ENCODE measurements around the gene PPIF. TPM values are rescaled to one million over a fixed set of nuclear protein-coding genes. Genes with fewer than 3 reads are reported as not detected.

Gene PPIF
- total and polyA plus RNA-seq, 10 donors = 29.2 to 99.3 (median 67.5) TPM

DNA sequence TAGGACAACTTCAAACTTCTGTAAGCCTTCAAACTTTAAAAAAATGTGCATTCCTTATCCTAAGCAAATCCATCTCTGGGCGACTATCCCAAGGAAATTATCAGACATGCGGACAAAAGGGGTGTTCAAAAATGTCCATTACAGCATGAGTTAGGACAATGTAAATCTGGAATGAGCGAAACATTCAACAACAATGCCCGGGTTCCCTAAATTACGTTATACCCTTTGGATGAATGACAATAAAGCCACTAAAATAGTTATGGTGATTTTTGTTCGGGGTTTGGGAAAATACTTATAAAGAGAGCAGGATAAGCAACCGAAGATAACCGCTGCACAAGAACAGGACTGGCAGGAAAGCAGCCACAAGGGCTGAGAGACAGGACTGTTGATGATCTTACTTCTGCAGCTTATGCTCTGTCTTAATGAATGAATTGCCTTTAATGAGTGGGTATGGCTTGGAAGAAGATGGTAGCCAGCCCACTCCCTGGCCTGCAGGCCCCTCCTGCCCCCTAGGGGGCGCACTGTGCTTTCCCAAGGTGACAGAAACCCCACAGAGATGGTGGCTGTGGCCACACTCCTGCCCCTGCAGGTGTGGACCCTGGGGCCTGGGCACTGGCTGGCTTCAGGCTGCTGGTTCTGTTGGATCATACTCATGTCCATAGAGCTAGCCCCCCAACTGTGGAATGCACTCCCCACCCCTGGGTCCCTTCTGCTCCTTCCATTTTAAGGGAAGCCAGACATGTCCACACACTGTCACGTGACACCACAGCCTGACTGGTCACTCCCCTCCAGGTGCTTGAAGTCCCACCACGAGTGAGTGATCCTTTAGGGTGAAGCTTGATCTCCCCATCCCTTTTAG is 53.1 kb downstream of the PPIF start:
- H3K27ac ChIP-seq = peak overlapping the region in 6 of 8 donors; percentile 15 to 92 (median 83)
- peaks cover 0 to 6% (median 0%) of the 10 kb centered on the region in 6 donors for H3K36me3 ChIP-seq
- H3K4me1 ChIP-seq = peaks cover 44 to 94% (median 69%) of the 10 kb centered on the region in 6 donors
- H3K9me3 ChIP-seq = no peaks in the 10 kb centered on the region
- 72 to 79% (median 78%) methylated on average over 10 to 11 of the region's 11 CpGs for WGBS, 5 donors
- peaks cover 0 to 5% (median 0%) of the 10 kb centered on the region in 7 donors for H3K27me3 ChIP-seq (replicated peaks in 1 of 7)
- DNase-seq = peak; percentile 85
- intact Hi-C loops (cut with DNase I; ENCODE audit: low total_unique reads) = no loop called here
- no peak overlapping the region for H3K4me3 ChIP-seq
- TF ChIP-seq, protein P1, sequence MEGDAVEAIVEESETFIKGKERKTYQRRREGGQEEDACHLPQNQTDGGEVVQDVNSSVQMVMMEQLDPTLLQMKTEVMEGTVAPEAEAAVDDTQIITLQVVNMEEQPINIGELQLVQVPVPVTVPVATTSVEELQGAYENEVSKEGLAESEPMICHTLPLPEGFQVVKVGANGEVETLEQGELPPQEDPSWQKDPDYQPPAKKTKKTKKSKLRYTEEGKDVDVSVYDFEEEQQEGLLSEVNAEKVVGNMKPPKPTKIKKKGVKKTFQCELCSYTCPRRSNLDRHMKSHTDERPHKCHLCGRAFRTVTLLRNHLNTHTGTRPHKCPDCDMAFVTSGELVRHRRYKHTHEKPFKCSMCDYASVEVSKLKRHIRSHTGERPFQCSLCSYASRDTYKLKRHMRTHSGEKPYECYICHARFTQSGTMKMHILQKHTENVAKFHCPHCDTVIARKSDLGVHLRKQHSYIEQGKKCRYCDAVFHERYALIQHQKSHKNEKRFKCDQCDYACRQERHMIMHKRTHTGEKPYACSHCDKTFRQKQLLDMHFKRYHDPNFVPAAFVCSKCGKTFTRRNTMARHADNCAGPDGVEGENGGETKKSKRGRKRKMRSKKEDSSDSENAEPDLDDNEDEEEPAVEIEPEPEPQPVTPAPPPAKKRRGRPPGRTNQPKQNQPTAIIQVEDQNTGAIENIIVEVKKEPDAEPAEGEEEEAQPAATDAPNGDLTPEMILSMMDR (IDR thresholded peaks at IDR 0.05 in 8 of 11, conservative IDR thresholded peaks at IDR 0.05 in 3 of 11) = peak; percentile 15 to 81 (median 49)
- no peak for TF ChIP-seq POLR2AphosphoS5 (IDR thresholded peaks at IDR 0.05)

DNA sequence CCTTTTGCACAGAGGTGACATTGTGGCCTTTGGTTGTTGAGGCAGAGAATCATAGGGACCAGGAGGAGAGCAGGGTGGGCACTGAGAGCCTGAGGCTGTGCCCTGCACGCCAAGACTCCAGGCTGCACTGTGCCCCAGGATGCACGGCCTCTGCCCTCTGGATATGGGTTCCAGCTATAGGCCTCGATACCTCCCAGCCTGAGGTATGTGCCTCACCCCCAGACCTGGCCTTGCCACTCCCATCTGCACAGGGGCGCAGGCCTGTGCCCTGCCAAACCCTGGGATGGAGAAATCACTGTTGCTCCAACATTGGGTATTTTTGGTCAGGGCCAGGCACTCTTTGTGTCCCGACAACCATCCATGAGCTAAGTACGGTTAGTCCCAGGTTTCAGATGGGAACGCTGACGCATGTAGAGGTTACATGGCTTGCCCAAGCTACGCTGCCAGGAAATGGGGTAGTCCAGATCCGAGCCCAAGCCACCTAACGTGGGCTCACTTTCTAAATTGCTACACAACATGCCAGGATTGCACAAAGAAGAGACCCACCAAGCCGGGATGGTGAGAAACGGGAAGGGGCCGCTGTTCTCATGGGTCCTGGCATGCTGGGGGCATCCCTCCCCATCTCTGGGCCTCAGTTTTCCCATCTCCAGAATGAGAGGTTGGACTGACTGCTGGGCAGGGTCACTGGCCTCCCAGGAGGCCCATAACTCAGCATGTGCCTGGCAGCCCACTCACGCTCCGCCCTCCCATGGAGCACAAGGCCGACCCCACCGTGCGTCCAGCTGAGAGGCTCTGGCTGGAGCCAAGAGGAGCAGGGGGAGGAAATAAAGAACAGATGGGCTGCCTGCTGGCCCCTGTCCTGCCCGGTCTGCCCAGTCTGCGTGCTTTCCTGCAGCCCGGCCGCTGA is 54.0 kb downstream of the PPIF start:
- Histone ChIP-seq H3K4me3 (no peak overlapping the region), H3K9me3 (no peaks in the 10 kb centered on the region), H3K4me1 (peaks cover 53 to 99% (median 78%) of the 10 kb centered on the region in 6 donors), H3K27ac (peak overlapping the region in 7 of 8 donors; percentile 2 to 92 (median 82)), H3K27me3 (replicated peaks in 1 of 7) (peaks cover 0 to 5% (median 0%) of the 10 kb centered on the region in 7 donors), H3K36me3 (peaks cover 0 to 6% (median 0%) of the 10 kb centered on the region in 6 donors)
- WGBS, 5 donors = 52 to 76% (median 70%) methylated on average over 17 to 23 of the region's 23 CpGs
- TF ChIP-seq, protein P1 (IDR thresholded peaks at IDR 0.05 in 8 of 11, conservative IDR thresholded peaks at IDR 0.05 in 3 of 11) = no peak
- TF ChIP-seq POLR2A (IDR thresholded peaks at IDR 0.05) (no peak), POLR2AphosphoS5 (IDR thresholded peaks at IDR 0.05) (peak; percentile 81 to 89 (median 88))
- intact Hi-C loops (cut with DNase I; ENCODE audit: low total_unique reads) = no loop called here
- peak; percentile 87 for DNase-seq

DNA sequence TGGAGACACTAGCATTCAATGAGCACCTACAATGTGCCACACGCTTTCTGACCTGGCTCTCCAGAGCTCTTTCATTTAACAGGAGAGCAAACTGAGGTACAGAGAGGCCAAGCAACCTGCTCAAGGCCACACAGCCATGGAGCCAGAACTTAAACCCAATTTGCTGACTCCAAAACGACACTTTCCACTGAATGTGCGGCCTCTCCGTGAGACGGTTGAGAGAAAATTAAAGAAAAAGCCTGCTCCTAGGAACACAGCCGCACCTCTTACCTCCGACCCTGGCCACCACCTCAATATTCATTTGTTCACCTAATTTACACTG is 55.3 kb downstream of the PPIF start:
- no peaks in the 10 kb centered on the region for H3K9me3 ChIP-seq
- peak overlapping the region in 7 of 8 donors; percentile 48 to 92 (median 82) for H3K27ac ChIP-seq

More for the DNA sequence above, 55.3 kb downstream of the PPIF start:
- intact Hi-C loops (cut with DNase I; ENCODE audit: low total_unique reads) = no loop called here
- WGBS, 5 donors = 89 to 97% (median 91%) methylated on average over 7 of the region's 7 CpGs
- peaks cover 63 to 100% (median 85%) of the 10 kb centered on the region in 6 donors for H3K4me1 ChIP-seq
- no peak for DNase-seq
- H3K27me3 ChIP-seq (replicated peaks in 1 of 7) = peaks cover 0 to 5% (median 0%) of the 10 kb centered on the region in 7 donors
- TF ChIP-seq POLR2A (IDR thresholded peaks at IDR 0.05) (no peak), POLR2AphosphoS5 (IDR thresholded peaks at IDR 0.05) (no peak)
- TF ChIP-seq, protein P1 (IDR thresholded peaks at IDR 0.05 in 8 of 11, conservative IDR thresholded peaks at IDR 0.05 in 3 of 11) = no peak
- peaks cover 0 to 6% (median 0%) of the 10 kb centered on the region in 6 donors for H3K36me3 ChIP-seq
- no peak overlapping the region for H3K4me3 ChIP-seq
